NCI-H226 (cell line): Measurements from ENCODE around the gene PSMG2.

Source experiments
- DNase-seq: peaks from one replicate; pipeline ENCODE4 v3.0.0-alpha.2; 2015

The PSMG2 gene

GRCh38 chr18:12702221-12703095 is at the start of gene PSMG2, which contains the start of gene CEP76:
Gene PSMG2, plus strand, starts transcription at chr18:12703042. Its CDS starts 66 bp downstream, at chr18:12703108.
Gene CEP76, minus strand, starts transcription at chr18:12702723. Its CDS starts 175 bp downstream, at chr18:12702548.
- DNase-seq: peak; percentile 74

GRCh38 chr18:12654971-12655370 is 47.9 kb upstream of the PSMG2 start:
- DNase-seq: no peak

- DNase-seq: no peak
Observed at GRCh38 chr18:12656605-12656937, 46.3 kb upstream of the PSMG2 start.

- DNase-seq: no peak
Observed at GRCh38 chr18:12656938-12657683, 45.7 kb upstream of the PSMG2 start.

- DNase-seq: peak; percentile 32
Observed at GRCh38 chr18:12657684-12658425, 45.0 kb upstream of the PSMG2 start, which contains the start of gene SPIRE1. Gene SPIRE1, minus strand, starts transcription at chr18:12658107. Its CDS starts 241 bp downstream, at chr18:12657866.

- DNase-seq: no peak
Observed at GRCh38 chr18:12658426-12659138, 44.3 kb upstream of the PSMG2 start.

GRCh38 chr18:12659904-12660605 is 42.8 kb upstream of the PSMG2 start:
- peak; percentile 33 for DNase-seq

GRCh38 chr18:12668041-12668440 is 34.8 kb upstream of the PSMG2 start:
- no peak for DNase-seq

GRCh38 chr18:12679183-12679786 is 23.6 kb upstream of the PSMG2 start:
- peak; percentile 50 for DNase-seq

- DNase-seq: peak; percentile 13
Observed at GRCh38 chr18:12686100-12686499, 16.7 kb upstream of the PSMG2 start.

GRCh38 chr18:12689256-12689850 is 13.5 kb upstream of the PSMG2 start:
- DNase-seq: no peak

- DNase-seq: no peak
Observed at GRCh38 chr18:12692206-12692605, 10.6 kb upstream of the PSMG2 start.

GRCh38 chr18:12694032-12694431 is 8.8 kb upstream of the PSMG2 start:
- DNase-seq: peak; percentile 79

- DNase-seq: no peak
Observed at GRCh38 chr18:12699747-12700146, 3.1 kb upstream of the PSMG2 start.

GRCh38 chr18:12701161-12701560 is 1.7 kb upstream of the PSMG2 start:
- no peak for DNase-seq

- DNase-seq: no peak
Observed at GRCh38 chr18:12703096-12703567, 290 bp downstream of the PSMG2 start.

GRCh38 chr18:12703664-12704063 is 822 bp downstream of the PSMG2 start:
- DNase-seq: no peak

GRCh38 chr18:12711446-12711845 is 8.6 kb downstream of the PSMG2 start:
- no peak for DNase-seq

GRCh38 chr18:12721495-12722275 is 18.8 kb downstream of the PSMG2 start:
- no peak for DNase-seq

GRCh38 chr18:12722731-12723130 is 19.9 kb downstream of the PSMG2 start:
- no peak for DNase-seq
